ENCODE results near the gene NCKAP5.
A peak's percentile ranks its signal among the peaks of the same experiment; 100 is the strongest.

NCKAP5 gene

DNA sequence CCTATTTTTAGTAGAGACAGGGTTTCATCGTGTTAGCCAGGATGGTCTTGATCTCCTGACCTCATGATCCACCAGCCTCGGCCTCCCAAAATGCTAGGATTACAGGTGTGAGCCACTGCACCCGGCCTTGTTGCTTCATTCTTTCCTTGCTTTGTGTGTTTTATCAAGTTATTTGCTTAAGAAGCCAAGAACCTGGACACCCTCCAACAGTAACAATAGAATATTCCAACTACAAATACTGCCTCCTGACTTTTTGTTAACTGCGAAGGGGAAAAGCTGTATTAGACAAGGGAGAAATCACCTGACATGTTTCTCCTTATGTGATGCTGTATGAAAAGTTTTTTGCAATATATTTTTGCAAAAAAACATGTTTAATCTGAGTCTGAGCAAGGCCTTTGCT lies 297.2 kb downstream of the NCKAP5 start:
- TF ChIP-seq, protein P1, sequence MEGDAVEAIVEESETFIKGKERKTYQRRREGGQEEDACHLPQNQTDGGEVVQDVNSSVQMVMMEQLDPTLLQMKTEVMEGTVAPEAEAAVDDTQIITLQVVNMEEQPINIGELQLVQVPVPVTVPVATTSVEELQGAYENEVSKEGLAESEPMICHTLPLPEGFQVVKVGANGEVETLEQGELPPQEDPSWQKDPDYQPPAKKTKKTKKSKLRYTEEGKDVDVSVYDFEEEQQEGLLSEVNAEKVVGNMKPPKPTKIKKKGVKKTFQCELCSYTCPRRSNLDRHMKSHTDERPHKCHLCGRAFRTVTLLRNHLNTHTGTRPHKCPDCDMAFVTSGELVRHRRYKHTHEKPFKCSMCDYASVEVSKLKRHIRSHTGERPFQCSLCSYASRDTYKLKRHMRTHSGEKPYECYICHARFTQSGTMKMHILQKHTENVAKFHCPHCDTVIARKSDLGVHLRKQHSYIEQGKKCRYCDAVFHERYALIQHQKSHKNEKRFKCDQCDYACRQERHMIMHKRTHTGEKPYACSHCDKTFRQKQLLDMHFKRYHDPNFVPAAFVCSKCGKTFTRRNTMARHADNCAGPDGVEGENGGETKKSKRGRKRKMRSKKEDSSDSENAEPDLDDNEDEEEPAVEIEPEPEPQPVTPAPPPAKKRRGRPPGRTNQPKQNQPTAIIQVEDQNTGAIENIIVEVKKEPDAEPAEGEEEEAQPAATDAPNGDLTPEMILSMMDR (IDR thresholded peaks at IDR 0.05; ENCODE audit: low read depth, low read length, missing control alignments) = no peak
- Histone ChIP-seq H3K36me3 (replicated peaks) (no peaks in the 10 kb centered on the region), H3K27ac (no peak overlapping the region), H3K4me3 (ENCODE audit: low read depth, low read length) (no peak overlapping the region), H3K27me3 (replicated peaks) (no peaks in the 10 kb centered on the region)
- no peak for DNase-seq
- in situ Hi-C loops (cut with HindIII; ENCODE audit: low pct_ligation_motif_present, low sequenced_read_pairs) = no loop called here

DNA sequence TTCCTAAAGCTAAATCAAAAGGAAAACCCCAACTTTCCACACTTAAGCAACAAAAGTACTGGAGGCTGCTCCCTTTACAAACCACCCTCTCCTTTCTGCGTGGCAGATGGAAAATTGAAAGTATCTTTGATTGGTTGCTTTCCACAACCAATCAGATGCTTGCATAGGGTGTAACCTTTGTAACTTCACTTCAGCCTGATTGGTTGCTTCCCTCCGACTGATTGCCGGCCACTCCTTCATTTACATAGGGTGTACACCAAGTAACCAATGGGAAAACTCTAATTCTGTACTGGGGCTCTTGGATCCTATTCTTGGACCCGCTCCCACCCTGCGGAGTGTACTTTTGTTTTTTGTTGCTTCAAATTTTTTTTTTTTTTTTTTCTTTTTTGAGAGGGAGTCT lies 297.7 kb downstream of the NCKAP5 start:
- TF ChIP-seq, protein P1 (IDR thresholded peaks at IDR 0.05; ENCODE audit: low read depth, low read length, missing control alignments) = no peak
- DNase-seq = no peak
- H3K27ac ChIP-seq = no peak overlapping the region
- in situ Hi-C loops (cut with HindIII; ENCODE audit: low pct_ligation_motif_present, low sequenced_read_pairs) = no loop called here
- no peaks in the 10 kb centered on the region for H3K27me3 ChIP-seq (replicated peaks)
- H3K36me3 ChIP-seq (replicated peaks) = no peaks in the 10 kb centered on the region
- no peak overlapping the region for H3K4me3 ChIP-seq (ENCODE audit: low read depth, low read length)

DNA sequence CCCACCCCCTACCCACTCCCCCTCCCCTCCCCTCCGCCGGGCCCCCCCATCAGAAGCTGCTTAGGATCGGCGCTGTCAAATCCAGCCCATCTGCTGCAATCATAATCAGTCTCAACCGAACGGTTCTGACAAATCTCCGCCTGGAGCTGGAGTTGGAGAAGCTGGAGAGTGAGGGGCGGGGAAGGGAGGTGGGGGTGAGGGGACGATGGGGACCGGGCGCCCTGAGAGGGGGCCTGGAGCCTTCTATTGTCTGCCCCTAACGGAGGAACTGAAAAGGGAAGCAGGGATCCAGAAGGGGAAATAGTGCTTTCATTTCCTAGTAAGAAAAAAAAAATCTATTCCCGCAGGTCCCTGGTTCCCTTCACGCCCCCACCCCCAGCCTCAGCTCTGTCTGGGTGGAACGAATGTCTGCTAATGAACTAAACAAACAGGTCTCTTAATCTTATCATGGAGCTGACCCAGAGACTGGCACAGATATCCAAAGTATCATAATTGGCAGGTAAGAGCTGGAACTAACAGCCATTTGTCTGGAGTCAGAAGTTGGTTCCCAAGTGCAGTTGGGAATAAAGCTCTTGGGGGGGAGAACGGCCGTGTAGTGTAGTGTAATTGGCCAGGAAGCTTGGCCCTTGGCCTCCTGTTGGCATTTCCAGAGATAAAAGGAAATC lies 301.2 kb downstream of the NCKAP5 start:
- TF ChIP-seq, protein P1 (IDR thresholded peaks at IDR 0.05; ENCODE audit: low read depth, low read length, missing control alignments) = no peak
- Histone ChIP-seq H3K27ac (no peak overlapping the region), H3K4me3 (ENCODE audit: low read depth, low read length) (peak overlapping the region; percentile 62), H3K36me3 (replicated peaks) (no peaks in the 10 kb centered on the region), H3K27me3 (replicated peaks) (no peaks in the 10 kb centered on the region)
- in situ Hi-C loops (cut with HindIII; ENCODE audit: low pct_ligation_motif_present, low sequenced_read_pairs) = no loop called here
- no peak for DNase-seq

DNA sequence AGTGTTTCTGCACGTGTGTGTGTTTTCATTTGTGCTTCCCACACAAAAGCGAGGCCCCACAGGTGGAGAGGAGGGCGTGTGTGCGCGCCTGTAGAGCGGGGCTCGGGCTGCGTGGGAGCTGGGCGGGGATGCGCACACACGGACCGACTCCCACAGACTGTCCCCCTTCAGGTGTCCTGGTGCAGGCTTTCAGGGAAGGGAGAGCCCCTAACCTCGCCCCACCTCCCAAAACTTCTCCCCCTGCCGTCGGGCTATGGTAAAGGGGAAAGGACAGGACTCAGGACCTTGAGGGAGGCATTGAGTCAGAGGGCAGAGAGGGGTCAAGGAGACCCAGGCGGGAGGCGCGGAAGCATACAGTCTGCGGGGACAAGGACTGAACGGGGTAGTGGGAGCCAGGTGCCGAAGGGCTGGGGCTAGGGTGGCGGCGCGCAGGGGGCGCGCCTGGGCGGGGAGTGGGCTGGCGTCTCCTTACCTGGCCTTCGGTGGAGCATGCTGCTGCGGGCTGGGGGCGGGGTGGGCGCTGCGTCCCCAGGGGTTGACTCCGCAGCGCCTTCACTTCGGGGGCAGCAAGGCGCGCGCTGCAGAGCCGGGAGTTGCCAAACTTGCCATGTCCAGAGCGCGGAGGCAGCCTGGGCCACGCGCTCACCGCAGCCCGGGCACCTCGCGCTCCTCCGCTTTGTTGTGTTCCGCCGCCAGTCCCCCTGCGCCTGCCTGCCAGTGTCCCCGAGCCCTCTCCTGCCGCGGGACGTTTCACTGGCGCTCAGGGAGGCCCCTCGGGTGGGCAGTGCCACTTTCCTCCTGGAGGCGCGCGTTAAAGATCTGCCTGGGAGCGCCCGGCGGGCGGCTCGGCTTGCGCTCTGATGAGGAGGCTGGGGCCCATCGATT lies 302.0 kb downstream of the NCKAP5 start:
- no peak for DNase-seq
- Histone ChIP-seq H3K27ac (peak overlapping the region; percentile 44), H3K36me3 (replicated peaks) (no peaks in the 10 kb centered on the region), H3K27me3 (replicated peaks) (no peaks in the 10 kb centered on the region), H3K4me3 (ENCODE audit: low read depth, low read length) (peak overlapping the region; percentile 62)
- TF ChIP-seq, protein P1 (IDR thresholded peaks at IDR 0.05; ENCODE audit: low read depth, low read length, missing control alignments) = peak; percentile 47
- in situ Hi-C loops (cut with HindIII; ENCODE audit: low pct_ligation_motif_present, low sequenced_read_pairs) = no loop called here

DNA sequence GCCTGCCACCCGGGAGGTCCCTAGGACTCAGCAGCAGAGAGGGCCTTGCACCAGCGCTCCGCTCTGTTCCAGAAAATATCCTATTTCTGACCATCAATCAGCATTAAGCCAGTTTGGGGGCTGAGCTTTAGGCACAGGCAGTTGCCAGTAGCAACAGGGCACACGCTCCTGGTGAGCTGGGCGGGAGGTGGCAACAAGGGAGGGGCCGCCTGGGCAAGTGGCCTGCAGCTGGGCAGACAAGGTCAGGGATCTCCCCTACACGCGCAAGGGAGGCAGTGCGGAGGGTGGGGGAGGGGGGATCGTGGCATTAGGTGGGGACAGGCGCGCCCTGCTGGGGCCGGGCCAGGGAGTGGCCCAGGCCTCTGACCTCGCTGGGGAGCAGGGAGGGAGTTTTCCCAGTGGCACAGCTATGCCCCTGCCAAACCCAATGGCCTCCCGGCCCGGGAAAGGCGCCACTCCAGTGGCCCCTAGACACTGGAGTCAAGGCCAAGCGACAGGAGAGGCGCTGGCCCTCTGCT lies 302.8 kb downstream of the NCKAP5 start:
- Histone ChIP-seq H3K36me3 (replicated peaks) (no peaks in the 10 kb centered on the region), H3K27ac (peak overlapping the region; percentile 44), H3K27me3 (replicated peaks) (no peaks in the 10 kb centered on the region), H3K4me3 (ENCODE audit: low read depth, low read length) (peak overlapping the region; percentile 62)
- in situ Hi-C loops (cut with HindIII; ENCODE audit: low pct_ligation_motif_present, low sequenced_read_pairs) = no loop called here
- TF ChIP-seq, protein P1 (IDR thresholded peaks at IDR 0.05; ENCODE audit: low read depth, low read length, missing control alignments) = no peak
- no peak for DNase-seq

Data from brain microvascular endothelial cell (primary cell).